HG02623 (cell line): ENCODE results near the gene SERP2.

Experiments
- ATAC-seq: cut with Tn5 transposase; IDR thresholded peaks from one replicate; pipeline ENCODE4 v1.9.1; 2021; ENCODE audit warnings: moderate library complexity; ENCODE audit not compliant: unreplicated experiment

Gene SERP2

DNA sequence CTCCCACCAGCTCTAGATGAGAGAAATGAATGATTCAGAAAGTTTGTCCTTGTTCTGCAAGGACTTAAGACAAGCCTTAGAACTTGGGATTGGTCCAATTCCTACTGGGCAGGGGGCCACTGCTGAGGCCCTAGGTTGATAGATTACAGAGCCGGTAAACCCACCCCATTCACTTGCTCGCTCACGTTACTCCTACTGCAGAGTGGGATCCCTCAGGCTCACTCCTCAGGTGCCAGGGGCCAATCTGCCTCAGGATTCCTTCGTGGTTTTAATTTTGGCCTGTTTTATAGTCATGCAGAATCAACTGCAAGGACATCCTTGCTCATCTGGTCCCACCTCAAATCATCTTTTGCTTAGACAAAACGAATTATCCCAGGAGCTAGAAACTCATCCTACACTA lies 59.0 kb downstream of the SERP2 start:
- ATAC-seq = no peak

DNA sequence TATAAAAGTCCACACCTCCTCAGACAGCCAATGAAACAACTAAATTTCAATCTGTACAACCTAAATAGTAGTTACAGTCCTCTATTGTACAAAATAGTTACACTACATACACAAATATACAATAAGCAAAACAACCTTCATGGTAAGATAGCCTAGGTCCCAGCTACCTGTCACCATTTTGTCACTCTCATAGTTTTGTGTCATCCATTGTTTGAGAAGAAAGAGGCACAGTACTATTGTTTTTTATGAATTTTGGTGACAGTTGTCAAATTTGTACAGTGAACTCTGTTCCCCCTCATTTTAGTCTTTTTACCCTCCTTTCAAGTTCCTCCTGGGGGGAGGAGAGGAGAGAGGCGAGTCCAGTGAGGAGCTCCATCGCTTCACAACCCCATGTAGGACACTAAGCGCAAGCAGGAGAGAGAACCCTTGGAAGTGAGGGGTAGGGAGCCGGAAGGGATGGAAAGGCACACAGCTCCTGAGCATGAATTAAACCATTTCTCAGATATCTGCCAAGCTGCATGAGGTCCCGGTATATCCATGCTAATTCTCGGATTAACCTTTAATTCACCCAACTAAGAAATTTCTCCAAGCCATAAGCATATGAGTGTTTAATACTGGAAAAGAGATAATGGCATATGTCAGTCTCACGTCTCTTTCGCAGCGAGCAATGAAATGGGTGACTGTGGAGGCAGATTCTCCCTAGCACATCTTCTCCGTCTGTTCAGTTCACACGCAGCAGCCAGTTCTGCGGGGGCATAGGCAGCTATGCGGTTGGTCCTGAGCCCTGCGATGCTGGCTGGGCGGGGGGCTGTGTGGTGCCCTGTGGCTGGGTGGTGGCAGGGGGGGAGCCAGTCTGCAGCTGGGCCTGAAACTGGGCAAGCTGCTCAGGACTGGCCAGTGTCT lies 60.5 kb downstream of the SERP2 start:
- ATAC-seq = no peak

DNA sequence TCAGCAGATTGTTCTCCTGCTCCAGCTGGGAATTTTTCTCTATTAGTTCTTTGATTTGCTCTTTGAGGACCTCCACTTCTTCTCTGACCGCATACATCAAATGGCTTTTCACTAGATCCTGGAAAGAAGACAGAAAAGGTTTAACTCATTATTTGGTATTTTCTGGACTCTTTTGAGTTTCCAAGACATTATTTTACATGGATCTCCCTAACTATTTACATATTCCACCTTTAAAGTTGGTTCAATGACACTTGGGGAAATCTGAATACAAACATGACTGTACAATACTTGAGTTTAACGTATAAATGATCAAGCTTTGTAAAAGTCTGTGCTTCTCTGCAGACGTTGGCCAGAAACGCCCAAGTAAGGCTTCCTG lies 61.1 kb downstream of the SERP2 start:
- no peak for ATAC-seq

DNA sequence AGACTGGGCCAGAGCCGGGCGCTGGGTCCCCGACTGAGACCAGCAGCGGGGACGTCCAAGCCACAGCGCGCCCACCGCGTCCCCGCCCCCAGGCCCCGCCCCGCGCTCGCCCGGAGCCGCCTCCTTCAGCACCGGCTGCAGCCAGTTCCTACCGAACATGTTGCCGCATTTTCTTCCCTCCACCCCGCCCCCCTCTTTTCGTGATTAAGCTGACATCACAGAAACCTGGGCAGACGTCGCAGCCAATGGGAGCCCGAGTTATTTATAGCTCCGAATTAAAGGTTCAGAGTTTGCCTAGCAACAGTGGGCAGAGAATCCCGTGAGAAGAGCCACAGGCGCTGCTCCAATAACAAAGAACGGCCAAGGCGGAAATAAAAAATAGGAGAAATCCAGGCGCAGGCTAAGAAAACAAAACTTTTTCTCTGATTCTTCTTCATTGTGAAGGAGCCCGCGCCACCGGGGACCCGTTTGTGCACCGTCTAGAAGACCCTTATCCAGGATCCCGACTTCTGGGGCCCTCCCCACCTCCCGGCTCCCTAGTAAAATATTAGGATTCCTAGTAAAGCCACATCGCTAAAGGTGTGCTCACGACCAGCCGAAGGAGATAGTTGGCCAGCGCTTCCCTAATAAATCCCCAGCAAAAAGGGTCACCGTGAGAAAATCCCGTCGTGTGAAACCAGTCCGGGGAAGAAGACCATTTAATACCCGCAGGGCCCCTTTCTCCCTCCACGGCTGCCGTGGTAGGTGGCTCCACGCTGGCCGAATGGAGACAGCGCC lies 61.7 kb downstream of the SERP2 start:
- ATAC-seq = peak; percentile 63

DNA sequence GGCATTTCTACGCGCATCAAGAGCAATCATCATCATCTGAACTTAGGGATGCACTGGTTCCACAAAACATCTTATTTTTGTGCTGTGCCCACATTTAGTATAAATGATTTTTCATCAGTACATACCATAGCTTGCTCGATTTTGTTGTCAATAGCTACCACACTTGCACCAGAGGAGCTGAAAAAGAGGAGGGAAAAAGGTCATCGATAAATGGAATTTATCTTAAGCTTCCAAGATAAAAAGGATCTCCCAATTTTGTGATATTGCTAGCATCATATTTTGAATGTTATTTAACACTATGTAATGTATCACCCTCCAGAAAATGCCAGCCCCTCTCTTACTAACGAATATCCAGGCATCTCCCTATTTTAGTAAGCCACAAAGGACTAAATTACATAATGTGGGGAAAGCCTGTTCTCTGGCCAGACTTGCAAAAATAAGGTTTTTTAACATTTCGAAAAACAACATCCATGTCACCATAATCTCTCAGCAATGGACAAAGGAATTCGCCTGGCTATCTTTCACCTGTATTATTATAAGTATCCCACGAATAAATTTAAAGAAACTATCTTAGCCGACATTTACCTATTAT lies 62.4 kb downstream of the SERP2 start:
- no peak for ATAC-seq

DNA sequence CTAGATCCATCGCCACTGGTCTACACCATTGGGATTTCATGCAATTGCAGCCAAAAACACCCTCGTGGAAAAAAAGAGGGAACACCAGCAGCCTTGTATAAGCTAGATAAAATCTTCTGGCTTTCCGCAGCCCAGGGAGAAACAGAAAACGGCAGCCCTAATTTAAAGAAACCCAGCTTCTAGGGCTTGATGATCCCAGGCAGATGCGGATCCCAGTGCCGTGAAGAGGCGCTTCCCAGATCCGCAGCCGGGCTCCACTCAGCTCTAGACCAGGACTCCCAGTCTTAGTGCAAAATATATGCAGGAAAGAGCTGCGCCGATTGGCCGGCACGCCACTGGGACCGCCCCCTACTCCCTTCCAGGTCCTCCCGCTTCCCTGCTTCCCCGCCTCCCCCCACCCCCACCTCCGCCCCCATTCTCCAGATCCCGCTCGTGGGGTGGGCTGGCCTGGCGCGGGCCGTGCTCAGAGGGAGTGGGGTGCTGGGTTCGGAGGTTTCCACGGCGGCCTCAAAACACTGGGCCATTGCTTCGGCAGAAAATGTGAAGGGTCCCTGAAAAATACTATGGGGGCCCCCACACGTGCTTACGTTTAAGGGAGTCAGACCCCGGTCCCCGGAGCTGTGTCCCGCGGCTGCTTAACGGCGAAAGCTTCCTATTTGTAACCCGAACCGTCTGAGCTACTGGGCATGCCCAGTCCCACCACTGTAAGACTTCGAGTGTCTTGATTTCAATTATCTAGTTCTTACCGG lies 63.1 kb downstream of the SERP2 start:
- ATAC-seq = no peak

DNA sequence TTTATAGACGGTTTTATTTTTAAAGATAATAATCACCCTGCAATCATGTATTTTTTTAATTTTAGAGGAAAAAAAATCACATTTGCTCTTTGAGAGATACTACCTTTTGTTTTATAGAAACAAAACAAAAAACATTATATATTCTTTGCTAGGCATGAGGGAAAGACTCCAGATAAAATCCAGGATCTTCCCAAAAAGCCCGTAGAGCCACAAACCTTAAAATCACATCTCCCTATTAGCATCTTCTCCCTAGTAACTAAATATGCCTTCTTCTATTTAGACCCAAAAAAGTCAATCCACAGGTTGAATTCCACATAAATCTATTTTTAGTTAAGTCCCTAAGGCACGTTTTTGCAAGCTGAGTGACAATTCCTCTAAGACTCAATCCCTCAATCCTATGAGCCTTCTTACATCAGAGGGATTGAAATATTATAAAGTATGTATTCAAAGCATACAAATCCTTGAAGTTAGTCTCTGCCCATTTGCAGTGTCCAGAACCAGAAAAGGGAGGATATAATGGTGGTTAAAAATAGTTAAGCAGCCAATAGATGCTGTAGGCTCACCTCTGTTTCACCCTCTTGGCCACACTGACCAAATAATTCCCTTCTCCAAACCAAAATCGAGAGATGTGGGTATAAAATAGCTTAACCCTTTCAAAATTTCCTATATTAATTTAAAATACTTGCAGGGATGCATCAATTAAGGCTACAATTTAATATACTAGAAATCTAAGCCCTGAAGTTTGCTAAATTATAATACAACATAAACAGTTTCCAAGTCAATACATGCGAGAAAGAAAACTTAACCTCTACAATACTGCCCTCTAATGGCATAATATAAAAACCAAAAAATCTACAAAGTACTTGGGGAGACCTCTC lies 64.0 kb downstream of the SERP2 start:
- no peak for ATAC-seq

DNA sequence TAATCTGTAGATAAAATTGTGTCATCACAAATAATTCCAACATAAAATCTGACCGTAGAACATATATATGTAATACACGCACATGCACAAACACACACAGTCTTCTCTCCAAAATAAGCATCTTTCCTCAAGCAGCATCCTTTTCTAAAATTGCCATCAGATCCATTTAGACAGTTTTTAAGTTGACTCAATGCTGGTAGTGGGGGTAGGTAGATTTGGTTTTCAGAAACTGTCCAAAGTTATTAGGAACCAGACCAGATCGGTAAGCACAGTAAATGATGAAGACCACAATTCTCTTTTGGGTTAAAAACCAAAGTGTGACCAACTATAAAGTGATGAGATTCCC lies 64.6 kb downstream of the SERP2 start:
- ATAC-seq = no peak

DNA sequence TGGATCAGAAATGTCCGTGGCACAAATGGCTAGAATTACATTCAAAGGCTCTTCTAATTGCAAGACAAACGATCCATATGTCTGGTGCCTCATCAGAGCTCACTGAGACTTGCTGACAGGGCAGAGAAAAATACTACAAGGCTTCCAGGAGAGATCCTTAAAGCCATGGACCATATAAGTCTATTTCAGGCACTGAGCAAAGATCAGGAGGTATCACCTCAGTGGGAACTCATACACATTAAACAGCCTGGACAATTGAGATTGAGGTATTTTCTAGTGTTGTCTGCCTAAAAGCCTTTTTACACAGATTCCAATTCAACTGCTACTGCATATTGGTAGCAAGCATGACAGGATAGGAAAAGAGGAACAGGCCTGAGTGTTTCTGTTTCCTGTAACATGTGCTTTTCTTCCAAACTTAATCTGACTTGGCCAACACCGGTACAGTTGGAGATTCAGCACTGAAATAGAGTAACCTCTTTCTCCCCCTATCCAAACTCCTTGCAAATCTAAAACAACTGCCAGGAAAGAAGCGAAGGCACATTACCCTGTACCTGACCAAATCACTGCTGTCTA lies 65.9 kb downstream of the SERP2 start:
- no peak for ATAC-seq

DNA sequence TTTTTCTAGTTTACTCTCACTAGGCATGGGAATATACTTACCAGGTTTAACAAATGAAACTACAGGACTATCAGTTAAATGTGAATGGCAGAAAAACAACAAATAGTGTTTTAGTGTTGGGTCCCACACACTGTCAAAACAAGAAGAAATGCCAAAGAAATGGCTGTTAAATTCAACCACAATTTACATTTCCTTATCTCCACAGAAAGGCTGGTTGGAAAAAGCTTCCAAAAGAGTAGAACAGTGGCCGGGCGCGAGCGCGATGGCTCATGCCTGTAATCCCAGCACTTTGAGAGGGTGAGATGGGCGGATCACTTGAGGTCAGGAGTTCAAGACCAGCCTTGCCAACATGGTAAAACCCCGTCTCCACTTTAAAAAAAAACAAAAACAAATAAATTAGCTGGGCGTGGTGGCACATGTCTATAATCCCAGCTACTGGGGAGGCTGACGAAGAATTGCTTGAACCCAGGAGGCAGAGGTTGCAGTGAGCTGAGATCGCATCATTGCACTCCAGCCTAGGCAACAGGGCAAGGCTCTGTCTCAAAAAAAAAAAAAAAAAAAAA lies 66.5 kb downstream of the SERP2 start:
- ATAC-seq = no peak
